ENCODE measurements around the gene CBLC.

- no peak for TF ChIP-seq FOXK2 (IDR thresholded peaks at IDR 0.05)
- no peak for TF ChIP-seq TAF1 (IDR thresholded peaks at IDR 0.05; ENCODE audit: borderline replicate concordance, low read depth, low read length)
- no peak for TF ChIP-seq CTCF (IDR thresholded peaks at IDR 0.05 in 2 of 3, conservative IDR thresholded peaks at IDR 0.05 in 1 of 3; ENCODE audit: control insufficient read depth in 2 of 3, extremely low read depth in 1 of 3, insufficient read depth in 1 of 3, low read depth in 3 of 3, low read length in 3 of 3)
- no peak for TF ChIP-seq GABPA (IDR thresholded peaks at IDR 0.05; ENCODE audit: low read depth)
- no peak for TF ChIP-seq BACH1 (IDR thresholded peaks at IDR 0.05; ENCODE audit: borderline replicate concordance)
- TF ChIP-seq KDM1A (IDR thresholded peaks at IDR 0.05; ENCODE audit: borderline replicate concordance): no peak
- no peak for TF ChIP-seq MEF2A (IDR thresholded peaks at IDR 0.05; ENCODE audit: insufficient read depth, low read depth, low read length)
- TF ChIP-seq NFIC (IDR thresholded peaks at IDR 0.05; ENCODE audit: low read depth, low read length): no peak
- no peak for TF ChIP-seq USF2 (IDR thresholded peaks at IDR 0.05; ENCODE audit: borderline replicate concordance, low read depth, low read length)
- no peak for TF ChIP-seq POLR2AphosphoS5 (IDR thresholded peaks at IDR 0.05; ENCODE audit: low read length)
- TF ChIP-seq POU2F2 (IDR thresholded peaks at IDR 0.05; ENCODE audit: borderline replicate concordance, low read depth, low read length): no peak
- TF ChIP-seq ZNF217 (IDR thresholded peaks at IDR 0.05): no peak
These were observed 12.4 kb upstream of the CBLC start for GRCh38 chr19:44765033-44765948.

Measured in GM12878 (cell line).